ENCODE measurements around the gene CACFD1. TPM values are rescaled to one million over a fixed set of nuclear protein-coding genes. Genes with fewer than 3 reads are reported as not detected.

CACFD1 gene
- total RNA-seq, 1 donor from 2014 or later = 15.0 TPM

- ATAC-seq (ENCODE audit: low read depth) = no peak
- Mint-ChIP-seq H3K4me1 (no peaks in the 10 kb centered on the region), H3K27ac (no peak overlapping the region), H3K27me3 (peaks cover 21% of the 10 kb centered on the region), H3K4me3 (no peak overlapping the region), H3K36me3 (ENCODE audit: low read depth) (no peaks in the 10 kb centered on the region), H3K9me3 (peaks cover 13% of the 10 kb centered on the region)
- DNase-seq = no peak
- intact Hi-C loops (cut with micrococcal nuclease) = no loop called here
- ChIA-PET CTCF (no interaction called here), POLR2A (no interaction called here)
- TF ChIP-seq CTCF (IDR thresholded peaks at IDR 0.05) = no peak
Measured at GRCh38 chr9:133506653-133507038, 46.9 kb downstream of the CACFD1 start.

GRCh38 chr9:133507246-133507965, 47.6 kb downstream of the CACFD1 start:
- Mint-ChIP-seq H3K9me3 (peaks cover 9% of the 10 kb centered on the region), H3K4me1 (no peaks in the 10 kb centered on the region), H3K4me3 (no peak overlapping the region), H3K27me3 (peaks cover 21% of the 10 kb centered on the region), H3K36me3 (ENCODE audit: low read depth) (no peaks in the 10 kb centered on the region), H3K27ac (no peak overlapping the region)
- ChIA-PET CTCF (no interaction called here), POLR2A (no interaction called here)
- DNase-seq = no peak
- intact Hi-C loops (cut with micrococcal nuclease) = no loop called here
- no peak for ATAC-seq (ENCODE audit: low read depth)
- TF ChIP-seq CTCF (IDR thresholded peaks at IDR 0.05) = no peak

GRCh38 chr9:133508046-133508445, 48.3 kb downstream of the CACFD1 start:
- Mint-ChIP-seq H3K36me3 (ENCODE audit: low read depth) (no peaks in the 10 kb centered on the region), H3K4me3 (no peak overlapping the region)

GRCh38 chr9:133509179-133510083, 49.7 kb downstream of the CACFD1 start:
- H3K27me3 Mint-ChIP-seq = peaks cover 12% of the 10 kb centered on the region
- CTCF ChIA-PET = no interaction called here
- ATAC-seq (ENCODE audit: low read depth) (no peak), DNase-seq (no peak)
- H3K4me1 Mint-ChIP-seq = no peaks in the 10 kb centered on the region
- POLR2A ChIA-PET = no interaction called here
- H3K27ac Mint-ChIP-seq = no peak overlapping the region
- no peaks in the 10 kb centered on the region for H3K36me3 Mint-ChIP-seq (ENCODE audit: low read depth)
- intact Hi-C loops (cut with micrococcal nuclease) = no loop called here
- TF ChIP-seq CTCF (IDR thresholded peaks at IDR 0.05) = no peak
- H3K9me3 Mint-ChIP-seq = no peaks in the 10 kb centered on the region
- H3K4me3 Mint-ChIP-seq = no peak overlapping the region

More at GRCh38 chr9:133508046-133508445, 48.3 kb downstream of the CACFD1 start:
- ChIA-PET POLR2A (no interaction called here), CTCF (no interaction called here)
- Mint-ChIP-seq H3K4me1 (no peaks in the 10 kb centered on the region), H3K27me3 (peaks cover 21% of the 10 kb centered on the region), H3K27ac (no peak overlapping the region), H3K9me3 (peaks cover 5% of the 10 kb centered on the region)
- DNase-seq (no peak), ATAC-seq (ENCODE audit: low read depth) (no peak)
- TF ChIP-seq CTCF (IDR thresholded peaks at IDR 0.05) = no peak
- intact Hi-C loops (cut with micrococcal nuclease) = no loop called here

GRCh38 chr9:133510926-133511505, 51.2 kb downstream of the CACFD1 start:
- Mint-ChIP-seq H3K36me3 (ENCODE audit: low read depth) (no peaks in the 10 kb centered on the region), H3K9me3 (no peaks in the 10 kb centered on the region), H3K27me3 (peaks cover 8% of the 10 kb centered on the region), H3K4me1 (no peaks in the 10 kb centered on the region), H3K27ac (no peak overlapping the region), H3K4me3 (no peak overlapping the region)
- ChIA-PET CTCF (no interaction called here), POLR2A (no interaction called here)
- no peak for TF ChIP-seq CTCF (IDR thresholded peaks at IDR 0.05)
- intact Hi-C loops (cut with micrococcal nuclease) = no loop called here
- ATAC-seq (ENCODE audit: low read depth) (no peak), DNase-seq (no peak)
